NT2/D1 (cell line): ENCODE results near the gene FER.

Source experiments
- YY1 ChIP-seq: IDR thresholded peaks from 2 replicates; pipeline ENCODE4 v1.6.1; 2011; ENCODE audit not compliant: insufficient read length, insufficient read depth
- ZNF274 ChIP-seq: IDR thresholded peaks from 2 replicates; pipeline ENCODE4 v1.6.1; 2011; ENCODE audit warnings: mild to moderate bottlenecking, low read depth, low read length

DNA sequence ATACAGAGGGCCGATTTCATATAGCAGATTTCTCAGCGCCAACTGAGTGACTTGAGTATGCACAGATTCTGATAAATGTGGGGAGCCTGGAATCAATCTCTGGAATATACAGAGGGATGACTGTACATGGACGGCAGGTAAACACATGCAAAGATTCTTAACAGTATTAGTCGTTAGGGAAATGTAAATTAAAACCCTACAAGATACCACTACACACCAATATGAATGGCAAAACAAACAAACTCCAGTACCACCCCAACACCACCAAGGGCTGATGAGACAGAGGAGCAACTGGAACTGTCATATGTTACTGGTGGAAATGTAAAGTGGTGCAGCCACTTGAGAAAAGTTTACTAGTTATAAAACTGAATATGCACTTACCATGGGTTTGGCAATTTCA is 8.3 kb upstream of the FER start:
- TF ChIP-seq YY1: no peak
- TF ChIP-seq ZNF274: no peak
